SK-N-MC (cell line): Measurements from ENCODE around the gene ARHGEF6.

Experiments used
- EZH2 ChIP-seq: fragments of 200-600 bp; sonication (generic); IDR thresholded peaks from one replicate; pipeline ENCODE4 v1.6.1; 2017; ENCODE audit warnings: antibody characterized with exemption
- FOXP2 ChIP-seq: optimal IDR thresholded peaks from 2 replicates; pipeline ENCODE3; 2011; ENCODE audit warnings: mild to moderate bottlenecking, moderate library complexity; ENCODE audit not compliant: insufficient read depth; ENCODE audit errors: extremely low read length, control extremely low read depth
- POLR2AphosphoS5 ChIP-seq: IDR thresholded peaks from 2 replicates; pipeline ENCODE4 v1.6.1; 2012; ENCODE audit warnings: mild to moderate bottlenecking, low read depth, low read length, borderline replicate concordance

GRCh38 chrX:136822337-136823095 is 41.8 kb upstream of the ARHGEF6 start:
- no peak for TF ChIP-seq POLR2AphosphoS5
- TF ChIP-seq EZH2: no peak
- TF ChIP-seq FOXP2: no peak
